PC-3 (cell line): Measurements from ENCODE around the gene MYO5B.

Experiments
- CTCF ChIP-seq: fragments of 300-600 bp; sonication (generic); conservative IDR thresholded peaks from 2 replicates; pipeline ENCODE4 v1.5.1; 2017; ENCODE audit warnings: antibody characterized with exemption, low read depth, mild to moderate bottlenecking, low read length
- EZH2 ChIP-seq: fragments of 300-600 bp; sonication (generic); IDR thresholded peaks from one replicate; pipeline ENCODE4 v1.6.1; 2017; ENCODE audit warnings: antibody characterized with exemption, mild to moderate bottlenecking, low read length; ENCODE audit not compliant: unreplicated experiment
- EZH2phosphoT487 ChIP-seq: fragments of 300-600 bp; sonication (generic); IDR thresholded peaks from 2 replicates; pipeline ENCODE4 v1.6.1; 2018; ENCODE audit warnings: mild to moderate bottlenecking, antibody characterized with exemption, low read length, borderline replicate concordance

- no peak for TF ChIP-seq EZH2phosphoT487
- TF ChIP-seq CTCF = no peak
- TF ChIP-seq EZH2 = no peak
Observed at GRCh38 chr18:50074404-50074803, 120.5 kb downstream of the MYO5B start.
